Mammary epithelial cell (primary cell): ENCODE measurements around the gene MAP3K7.

ENCODE experiments used
- EZH2 ChIP-seq: IDR thresholded peaks from 2 replicates; pipeline ENCODE4 v1.6.1; 2012; ENCODE audit warnings: low read length, inconsistent platforms, borderline replicate concordance
- TF ChIP-seq, protein P1 (sequence below), 2 donors: IDR thresholded peaks in 1 of 2; conservative IDR thresholded peaks in 1 of 2; 2 replicates each; pipeline ENCODE4 v1.5.1; 2011 to 2012; ENCODE audit warnings: inconsistent platforms in 2 of 2, low read length in 2 of 2, mild to moderate bottlenecking in 2 of 2, control low read depth in 1 of 2, low read depth in 1 of 2; ENCODE audit not compliant: insufficient read depth in 1 of 2; ENCODE audit errors: extremely low read depth in 1 of 2

GRCh38 chr6:90598192-90598951 lies 11.5 kb upstream of the MAP3K7 start:
- TF ChIP-seq, protein P1, sequence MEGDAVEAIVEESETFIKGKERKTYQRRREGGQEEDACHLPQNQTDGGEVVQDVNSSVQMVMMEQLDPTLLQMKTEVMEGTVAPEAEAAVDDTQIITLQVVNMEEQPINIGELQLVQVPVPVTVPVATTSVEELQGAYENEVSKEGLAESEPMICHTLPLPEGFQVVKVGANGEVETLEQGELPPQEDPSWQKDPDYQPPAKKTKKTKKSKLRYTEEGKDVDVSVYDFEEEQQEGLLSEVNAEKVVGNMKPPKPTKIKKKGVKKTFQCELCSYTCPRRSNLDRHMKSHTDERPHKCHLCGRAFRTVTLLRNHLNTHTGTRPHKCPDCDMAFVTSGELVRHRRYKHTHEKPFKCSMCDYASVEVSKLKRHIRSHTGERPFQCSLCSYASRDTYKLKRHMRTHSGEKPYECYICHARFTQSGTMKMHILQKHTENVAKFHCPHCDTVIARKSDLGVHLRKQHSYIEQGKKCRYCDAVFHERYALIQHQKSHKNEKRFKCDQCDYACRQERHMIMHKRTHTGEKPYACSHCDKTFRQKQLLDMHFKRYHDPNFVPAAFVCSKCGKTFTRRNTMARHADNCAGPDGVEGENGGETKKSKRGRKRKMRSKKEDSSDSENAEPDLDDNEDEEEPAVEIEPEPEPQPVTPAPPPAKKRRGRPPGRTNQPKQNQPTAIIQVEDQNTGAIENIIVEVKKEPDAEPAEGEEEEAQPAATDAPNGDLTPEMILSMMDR (conservative IDR thresholded peaks at IDR 0.05 in 1 of 2, IDR thresholded peaks at IDR 0.05 in 1 of 2; ENCODE audit: extremely low read depth in 1 of 2, insufficient read depth in 1 of 2, low read depth in 1 of 2, low read length in 2 of 2) = no peak
- no peak for TF ChIP-seq EZH2
